GM19023 (cell line): ENCODE results near the gene GKN2.

Experiments
- ATAC-seq: cut with Tn5 transposase; IDR thresholded peaks from one replicate; pipeline ENCODE4 v1.9.1; 2021; ENCODE audit warnings: mild to moderate bottlenecking, moderate library complexity; ENCODE audit not compliant: unreplicated experiment

Gene GKN2, protein sequence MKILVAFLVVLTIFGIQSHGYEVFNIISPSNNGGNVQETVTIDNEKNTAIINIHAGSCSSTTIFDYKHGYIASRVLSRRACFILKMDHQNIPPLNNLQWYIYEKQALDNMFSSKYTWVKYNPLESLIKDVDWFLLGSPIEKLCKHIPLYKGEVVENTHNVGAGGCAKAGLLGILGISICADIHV

DNA sequence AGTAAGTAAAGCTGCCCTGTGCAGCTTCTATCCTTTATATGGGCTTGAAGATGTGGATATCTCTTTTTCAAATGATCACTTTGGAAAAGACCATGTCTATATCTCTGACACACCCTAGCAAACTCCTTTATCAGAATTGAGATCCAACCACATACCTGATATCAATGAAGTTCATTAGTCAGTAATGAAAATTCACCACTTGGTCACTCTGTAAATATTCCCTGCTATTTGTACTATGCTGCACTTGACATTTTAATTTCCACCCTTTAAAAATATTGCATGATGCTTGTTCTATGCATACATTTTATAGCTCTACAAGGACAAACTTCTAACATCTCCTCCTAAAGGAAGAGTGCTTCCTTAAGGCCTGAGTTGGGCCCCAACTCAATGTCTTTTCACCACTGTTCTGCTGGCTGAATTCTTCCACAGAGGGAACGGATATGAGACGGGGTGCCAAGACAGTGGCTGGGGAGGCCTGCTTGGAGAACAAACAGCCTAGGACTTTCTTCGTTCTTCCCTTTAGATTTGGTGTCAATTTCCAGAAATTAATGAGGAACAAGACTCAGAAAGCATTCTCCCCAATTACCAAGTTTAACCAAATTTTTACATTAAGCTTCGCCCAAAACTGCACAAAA lies at the start of gene GKN2:
Gene GKN2 (minus strand): TSS at position 7 of the 635 bp plus-strand sequence. CDS start 32 bp downstream, outside the sequence.
- no peak for ATAC-seq

DNA sequence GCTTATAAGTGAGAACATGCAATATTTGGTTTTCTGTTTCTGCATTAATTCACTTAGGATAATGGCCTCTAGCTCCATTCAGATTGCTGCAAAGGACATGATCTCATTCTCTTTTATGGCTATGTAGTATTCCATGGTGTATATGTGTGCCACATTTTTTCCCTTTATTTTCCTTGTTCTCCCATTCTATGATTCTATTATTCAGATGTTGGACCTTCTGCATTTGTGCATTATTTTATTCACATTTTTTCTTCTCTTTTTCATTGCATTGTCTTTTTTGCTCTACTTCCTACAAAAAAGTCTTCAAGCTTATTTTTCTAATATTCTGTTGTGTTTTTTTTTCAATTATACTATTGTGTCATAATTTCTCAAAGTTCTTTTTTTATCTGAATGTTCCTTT lies 49.2 kb upstream of the GKN2 start:
- no peak for ATAC-seq

DNA sequence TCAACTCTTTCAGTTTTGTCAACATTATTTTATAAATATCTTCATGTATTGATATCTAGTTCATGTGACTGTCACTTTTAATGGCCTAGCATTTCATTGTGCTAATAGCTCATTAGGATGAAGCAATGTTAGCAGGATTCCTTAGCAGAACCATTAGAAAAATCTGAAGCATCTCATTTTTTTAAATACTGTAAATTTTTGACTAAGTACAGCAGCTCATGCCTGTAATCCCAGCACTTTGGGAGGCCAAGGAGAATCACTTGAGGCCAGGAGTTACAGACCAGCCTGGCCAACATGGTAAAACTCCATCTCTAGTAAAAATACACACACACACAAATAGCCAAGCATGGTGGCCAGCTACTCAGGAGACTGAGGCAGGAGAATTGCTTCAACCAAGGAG lies 44.7 kb upstream of the GKN2 start:
- no peak for ATAC-seq

DNA sequence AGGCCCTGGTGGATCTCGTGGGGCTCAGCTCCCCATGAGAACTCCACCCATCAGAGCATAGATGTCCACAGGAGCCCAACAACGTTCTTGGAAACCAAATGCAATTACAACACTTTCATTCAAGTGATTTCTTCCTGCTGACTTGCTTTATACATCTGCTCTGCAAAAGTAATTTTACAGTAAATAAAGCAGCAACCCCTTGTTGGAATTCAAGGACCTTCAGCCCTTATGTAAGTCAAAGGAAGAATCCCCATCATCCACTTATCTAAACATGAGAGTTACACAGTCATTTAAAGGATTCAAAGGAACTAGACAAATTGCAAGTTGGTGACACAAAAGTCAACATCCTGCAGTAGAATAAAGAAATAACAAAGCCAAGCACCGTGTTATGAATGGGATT lies 43.2 kb upstream of the GKN2 start:
- no peak for ATAC-seq

DNA sequence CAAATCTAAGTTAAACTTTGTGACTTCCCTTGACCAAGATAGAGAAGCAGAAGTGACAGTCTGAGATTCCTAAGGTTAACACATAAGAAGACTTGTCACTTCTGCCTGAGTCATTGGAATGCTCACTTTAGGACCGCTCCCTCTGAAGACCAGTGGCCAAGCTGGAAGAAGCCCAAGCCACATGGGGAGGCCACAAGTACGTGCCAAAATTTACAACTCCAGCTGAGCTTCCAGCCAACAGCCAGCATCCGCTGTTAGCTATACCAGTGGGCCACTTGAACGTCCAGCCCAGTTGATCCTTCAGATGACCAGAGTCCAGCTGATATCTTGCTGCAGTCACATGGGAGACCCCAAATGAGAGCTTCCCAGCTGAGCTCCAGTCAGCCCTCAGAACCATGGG lies 42.2 kb upstream of the GKN2 start:
- ATAC-seq, result no peak

DNA sequence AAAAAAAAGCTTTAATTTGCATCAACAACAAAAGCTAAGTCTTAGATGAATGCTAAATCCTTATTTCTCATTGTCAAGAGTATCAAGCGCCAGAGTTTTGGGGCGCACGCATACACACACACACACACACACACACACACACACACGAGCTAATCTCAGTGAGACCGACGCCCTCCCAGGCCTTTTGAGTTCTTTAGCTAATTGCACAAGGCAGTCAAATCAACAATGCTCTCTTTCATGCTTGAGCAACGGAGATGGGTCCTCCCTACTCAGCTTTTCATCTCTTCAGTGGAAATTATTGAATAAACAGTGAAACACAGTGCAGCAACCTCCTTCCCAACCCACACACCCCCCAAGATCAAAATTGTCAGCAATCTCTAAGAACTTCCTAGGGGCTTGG lies 41.0 kb upstream of the GKN2 start:
- no peak for ATAC-seq

DNA sequence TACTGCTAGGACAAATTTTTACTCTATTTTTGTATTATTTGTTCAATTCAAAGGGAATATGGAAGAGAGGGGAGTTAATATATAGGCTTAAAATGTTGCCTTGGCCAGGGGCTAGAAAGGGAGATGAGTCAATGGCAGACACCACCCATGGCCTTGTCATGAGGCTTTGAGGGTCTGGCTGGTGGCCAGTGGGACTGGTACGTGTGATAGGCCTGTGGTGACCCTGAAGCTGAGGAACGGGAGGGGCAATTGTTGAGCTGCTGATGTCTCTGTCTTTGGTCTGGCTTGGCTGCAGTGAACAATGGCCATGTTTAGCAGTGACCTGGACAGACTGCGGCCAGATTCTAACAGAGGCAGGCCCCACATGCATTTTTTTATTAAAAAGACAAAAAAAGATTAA lies 40.2 kb upstream of the GKN2 start:
- no peak for ATAC-seq

DNA sequence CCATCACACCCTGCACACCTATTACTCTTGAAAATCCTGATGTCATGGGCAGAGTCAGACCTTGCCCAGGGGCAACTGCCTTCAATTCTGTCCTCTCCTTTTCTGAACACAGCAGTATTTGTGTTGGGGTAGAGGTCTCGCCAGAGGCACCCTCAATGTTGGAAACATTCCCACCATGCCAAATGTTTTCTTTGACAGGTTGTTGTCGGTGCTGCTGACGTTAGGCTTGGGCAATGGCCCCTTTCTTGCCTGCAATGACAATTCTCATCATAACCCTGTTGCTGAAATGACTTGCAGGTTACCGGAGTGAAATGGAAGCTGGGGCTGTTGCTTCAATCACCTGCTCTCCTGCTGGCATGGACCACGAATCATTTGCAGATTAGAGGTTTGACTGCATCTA lies 39.6 kb upstream of the GKN2 start:
- no peak for ATAC-seq

DNA sequence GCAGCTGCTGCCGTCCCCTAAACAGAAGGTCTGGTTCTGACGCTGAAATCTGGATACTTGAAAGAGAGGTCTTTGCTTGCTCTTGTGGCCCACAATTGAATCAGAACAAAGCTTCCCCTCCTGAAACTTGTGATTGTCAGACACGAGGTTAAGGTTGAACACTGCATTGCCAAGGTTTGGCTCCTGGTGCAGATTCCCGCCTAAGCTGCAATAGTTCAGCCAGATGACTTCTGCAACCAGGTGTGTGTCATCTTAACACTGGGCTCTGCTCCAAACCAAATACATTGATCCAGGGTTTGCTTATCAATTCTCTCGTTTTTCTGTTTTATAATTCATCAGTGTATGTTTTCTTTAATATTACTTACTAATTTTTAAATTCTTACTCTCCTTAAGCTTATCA lies 36.3 kb upstream of the GKN2 start:
- ATAC-seq, result no peak

DNA sequence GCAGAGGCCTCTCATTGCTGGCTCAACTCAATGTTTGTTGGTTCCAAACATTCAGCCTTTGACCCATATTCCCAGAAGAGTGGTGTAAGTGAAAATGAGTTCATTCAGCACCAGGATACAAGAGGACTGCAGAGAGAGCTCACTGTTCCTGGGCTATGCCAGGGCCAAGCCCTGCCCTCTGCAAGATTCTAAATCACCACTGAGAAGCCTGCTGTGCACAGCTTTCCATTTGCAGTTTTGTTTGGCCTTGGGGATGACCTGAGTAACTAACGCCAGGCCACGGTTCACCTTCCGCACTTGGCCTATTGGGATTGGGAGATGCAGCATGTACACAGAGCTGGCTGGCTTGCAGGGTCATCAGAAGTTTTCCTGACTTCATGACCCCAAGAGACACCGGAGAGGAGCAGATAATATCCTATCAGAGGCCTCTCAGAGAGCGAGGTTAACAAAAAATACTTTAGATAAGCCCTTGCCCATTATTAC lies 34.4 kb upstream of the GKN2 start:
- no peak for ATAC-seq

DNA sequence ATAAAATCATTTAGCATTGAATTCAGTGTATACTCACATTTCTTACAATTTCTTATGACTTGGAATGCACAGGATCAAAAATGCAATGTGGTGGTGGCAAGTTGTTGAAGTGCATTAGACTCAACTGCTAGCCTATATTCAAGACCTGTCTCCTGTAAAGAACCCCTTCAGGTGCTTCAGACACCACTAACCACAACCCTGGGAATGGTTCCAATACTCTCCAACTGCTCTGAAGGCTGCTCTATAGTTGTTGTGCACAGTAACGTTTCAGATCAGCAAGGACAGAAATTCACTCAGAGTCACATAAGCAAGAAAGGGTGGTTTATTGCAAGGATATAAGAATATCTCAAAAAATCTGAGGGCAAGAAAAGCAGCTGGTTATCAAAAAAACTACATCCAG lies 28.3 kb upstream of the GKN2 start:
- ATAC-seq, result no peak

DNA sequence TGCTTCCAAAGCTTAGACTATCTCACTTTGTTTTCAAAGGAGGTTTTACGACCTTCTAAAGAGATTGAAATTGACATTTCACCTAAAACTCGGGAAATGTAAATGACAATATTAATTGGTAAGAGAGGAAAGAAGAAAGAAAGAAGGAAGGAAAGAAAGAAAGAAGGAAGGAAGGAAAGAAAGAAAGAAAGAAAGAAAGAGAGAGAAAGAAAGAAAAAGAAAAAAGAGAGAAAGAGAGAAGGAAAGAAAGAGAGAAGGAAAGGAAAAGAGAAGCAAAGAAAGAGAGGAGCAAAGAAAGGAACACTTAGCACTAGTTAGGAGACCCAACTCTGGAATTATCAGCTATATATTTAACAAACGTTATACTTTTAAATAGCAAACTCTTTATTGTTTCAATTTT lies 25.4 kb upstream of the GKN2 start:
- no peak for ATAC-seq

DNA sequence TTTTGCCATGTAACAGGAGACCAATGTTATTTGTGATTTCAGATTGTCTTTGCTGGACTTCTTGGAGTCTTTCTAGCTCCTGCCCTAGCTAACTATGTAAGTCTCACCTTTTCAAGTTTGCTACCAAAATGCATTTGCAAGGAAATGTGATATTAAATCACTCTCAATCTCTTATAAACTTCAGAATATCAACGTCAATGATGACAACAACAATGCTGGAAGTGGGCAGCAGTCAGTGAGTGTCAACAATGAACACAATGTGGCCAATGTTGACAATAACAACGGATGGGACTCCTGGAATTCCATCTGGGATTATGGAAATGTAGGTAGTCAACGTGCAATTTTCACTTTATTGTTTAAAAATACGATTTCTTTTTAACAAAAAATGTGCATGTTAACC lies 24.8 kb upstream of the GKN2 start:
- no peak for ATAC-seq

DNA sequence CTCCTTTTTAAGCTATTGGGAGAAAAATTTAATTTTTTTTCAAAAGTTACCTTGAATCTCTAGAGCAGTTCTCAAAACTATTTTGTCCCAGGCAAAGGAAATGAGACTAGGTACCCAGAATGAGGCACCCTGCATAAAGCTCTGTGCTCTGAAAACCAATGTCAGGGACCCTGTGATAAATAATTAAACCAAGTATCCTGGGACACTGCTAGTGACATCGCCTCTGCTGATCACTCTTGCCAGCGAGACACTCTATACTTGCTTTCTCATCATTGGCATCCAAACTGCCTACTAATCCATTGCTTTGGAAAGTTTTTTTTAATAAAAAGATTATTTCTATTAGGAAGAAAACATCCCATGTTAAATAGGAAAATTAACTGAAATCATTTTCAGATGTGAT lies 23.2 kb upstream of the GKN2 start:
- no peak for ATAC-seq

DNA sequence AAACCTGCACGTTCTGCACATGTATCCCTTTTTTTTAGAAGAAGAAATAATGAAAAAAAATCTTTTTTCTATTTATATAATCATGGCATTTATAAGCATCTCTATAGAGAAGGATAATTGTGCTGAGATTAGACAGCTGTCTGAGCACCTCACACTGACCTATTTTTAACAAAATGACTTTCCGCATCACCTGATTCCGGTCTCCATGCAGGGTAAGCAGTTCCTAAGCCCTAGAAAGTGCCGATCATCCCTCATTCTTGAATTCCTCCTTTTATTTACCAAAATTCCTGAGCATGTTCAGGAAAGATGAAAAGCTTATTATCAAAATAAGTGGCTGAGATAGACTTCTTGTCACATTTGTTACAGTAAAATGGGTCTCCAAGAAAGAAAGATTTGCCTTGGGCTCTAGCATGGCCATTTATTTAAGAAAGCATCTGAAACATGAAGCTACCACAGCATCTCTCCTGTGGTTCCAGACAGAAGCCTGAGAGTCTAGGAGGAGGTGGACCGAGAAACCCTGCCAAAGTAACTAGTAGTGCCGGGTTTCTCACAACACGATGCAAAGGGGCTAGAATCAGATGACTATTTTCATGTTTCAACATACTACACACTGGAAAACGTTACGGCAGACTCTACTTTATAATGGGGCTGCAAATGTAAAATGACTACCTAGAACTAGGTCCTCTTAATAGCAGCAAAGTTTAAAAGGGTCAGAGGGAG lies 22.4 kb upstream of the GKN2 start:
- no peak for ATAC-seq

DNA sequence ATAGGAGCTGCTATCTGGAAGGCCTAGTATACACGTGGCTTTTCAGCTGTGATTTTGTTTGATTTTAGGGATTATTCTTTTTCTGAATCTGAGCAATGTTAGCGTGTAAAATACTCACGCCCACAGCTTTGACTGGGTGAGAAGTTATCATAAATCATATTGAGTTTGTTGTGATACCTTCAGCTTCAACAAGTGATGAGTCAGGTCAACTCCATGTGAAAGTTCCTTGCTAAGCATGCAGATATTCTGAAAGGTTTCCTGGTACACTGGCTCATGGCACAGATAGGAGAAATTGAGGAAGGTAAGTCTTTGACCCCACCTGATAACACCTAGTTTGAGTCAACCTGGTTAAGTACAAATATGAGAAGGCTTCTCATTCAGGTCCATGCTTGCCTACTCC lies 21.6 kb upstream of the GKN2 start, which contains the start of gene GKN1:
Gene GKN1 (plus strand): TSS at position 386 of the 400 bp plus-strand sequence. CDS start 42 bp downstream, outside the sequence.
- no peak for ATAC-seq

DNA sequence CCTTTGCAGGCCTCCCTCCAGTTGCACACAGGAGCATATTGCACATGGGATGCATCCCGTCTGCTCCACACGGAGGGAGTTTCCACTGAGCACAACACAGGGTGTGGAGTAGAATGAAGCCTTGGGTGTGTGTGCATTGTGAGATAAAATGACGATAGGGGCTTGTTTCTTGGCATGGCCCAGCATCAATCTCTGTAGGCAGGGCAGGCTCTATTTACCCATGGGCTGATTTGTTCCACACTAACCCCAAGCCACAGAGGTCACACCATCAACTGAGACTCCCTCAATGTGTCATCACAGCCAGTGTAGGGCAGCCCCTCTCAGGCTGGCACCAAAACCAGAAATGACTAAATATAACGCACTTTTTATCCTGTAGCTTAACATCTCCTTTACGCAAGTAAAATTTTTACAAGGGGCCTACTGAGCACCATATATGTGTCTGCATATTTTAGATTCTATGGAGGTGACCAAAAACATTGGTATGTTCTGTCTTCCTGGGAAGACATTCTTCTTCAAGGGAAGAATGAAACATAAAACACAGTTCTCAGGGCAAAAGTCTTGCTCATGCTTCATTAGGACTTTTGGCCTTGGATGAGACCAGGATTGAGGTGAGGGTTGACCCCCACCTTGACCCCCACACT lies 19.0 kb upstream of the GKN2 start:
- no peak for ATAC-seq

DNA sequence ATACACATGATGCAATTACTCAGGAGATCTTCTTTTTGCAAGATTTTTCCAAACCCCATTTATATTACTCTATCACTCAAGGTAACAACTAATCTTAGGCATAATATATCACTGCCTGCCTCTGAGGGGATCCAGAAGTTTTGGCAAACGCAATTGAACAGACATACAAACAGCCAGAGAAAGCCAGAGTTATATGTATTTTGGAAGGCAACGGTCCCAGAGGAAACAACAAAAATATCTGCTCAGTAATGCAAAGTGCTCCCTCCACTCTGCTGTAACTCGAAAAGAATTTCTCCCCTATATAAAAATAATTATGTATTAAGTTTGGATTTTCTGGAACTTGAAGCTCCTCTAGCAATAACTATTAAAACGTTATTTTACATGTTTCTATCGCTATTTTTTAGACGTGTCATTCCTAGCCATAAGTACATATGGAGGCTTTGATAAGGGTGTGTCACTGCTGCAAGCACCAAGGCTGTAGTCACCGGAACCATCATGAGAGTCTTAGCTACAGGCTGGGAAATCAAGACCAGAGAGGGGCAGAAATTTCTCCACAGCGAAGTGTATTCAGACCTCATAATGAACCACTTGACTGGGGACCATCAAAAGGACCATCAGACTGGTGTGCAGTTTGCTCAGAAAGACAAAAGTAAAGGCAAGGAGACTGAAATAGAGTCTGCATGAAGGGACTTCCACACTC lies 18.0 kb upstream of the GKN2 start:
- ATAC-seq, result no peak

DNA sequence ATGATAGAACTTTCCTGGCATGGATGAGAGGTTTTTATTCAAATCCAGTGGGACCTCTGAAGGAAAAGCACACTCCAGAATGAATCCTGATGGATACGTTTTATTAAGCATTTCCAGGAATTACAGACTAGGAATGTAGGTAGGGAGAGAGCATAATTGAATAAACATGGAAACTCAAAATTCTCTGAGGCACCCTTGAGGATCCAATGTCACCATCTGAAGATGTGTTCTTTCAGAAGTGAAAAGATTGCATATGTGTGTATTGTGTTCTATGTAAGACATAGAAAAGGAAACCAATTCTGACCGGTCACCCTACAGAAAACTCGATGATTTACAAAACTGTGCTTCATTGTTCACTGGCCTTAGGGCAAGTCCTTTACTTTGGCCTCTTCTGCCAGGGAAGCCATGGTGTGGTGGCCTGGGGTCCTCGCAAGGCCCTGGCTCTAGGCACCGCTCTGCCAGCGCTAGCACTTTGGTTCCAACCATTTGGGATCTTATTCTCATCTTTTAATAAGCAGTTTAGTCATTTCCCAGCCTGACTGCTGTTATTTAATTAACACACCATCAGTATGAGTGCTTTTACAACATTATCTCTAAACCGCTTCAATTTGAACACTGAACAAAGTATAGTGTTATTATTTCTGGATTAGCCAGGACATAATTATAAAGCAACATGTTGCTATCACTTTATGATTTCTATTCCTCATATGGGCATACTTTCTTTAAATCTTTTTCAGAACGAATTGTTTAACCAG lies 17.2 kb upstream of the GKN2 start:
- no peak for ATAC-seq

DNA sequence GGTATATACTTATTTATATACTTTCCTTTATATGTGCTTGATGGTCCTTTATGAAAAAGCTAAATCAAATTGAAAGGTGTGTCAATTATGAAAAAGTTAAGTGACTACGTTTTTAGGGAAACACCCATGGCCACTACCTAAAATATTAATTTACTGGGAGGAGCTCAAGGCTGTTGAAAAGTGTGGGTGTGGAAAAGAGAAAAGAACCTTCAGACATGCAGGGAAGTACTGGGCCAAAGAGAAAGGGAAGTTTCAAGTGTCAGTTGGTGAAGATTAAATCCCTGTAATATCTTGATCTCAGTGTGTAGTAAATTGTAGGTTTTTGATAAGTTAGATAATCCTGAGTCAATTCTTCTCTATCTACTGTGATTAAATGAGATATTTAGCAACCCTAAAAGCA lies 15.5 kb upstream of the GKN2 start:
- ATAC-seq, result no peak
